CD4-positive, alpha-beta T cell treated with Interleukin-2 at 100 ng/mL for 4 hours (primary cell): ENCODE results near the gene RHD.
A peak's percentile ranks its signal among the peaks of the same experiment; 100 is the strongest.
"Not testable (repeated sequence)": the region's sequence is repeated elsewhere in the genome, so short reads cannot be mapped to it uniquely, and the experiment has no call there.

Experiments used
- DNase-seq: peaks from one replicate; pipeline ENCODE4 v3.0.0-alpha.2; 2020; ENCODE audit warnings: low spot score

Gene RHD

GRCh38 chr1:25272238-25272637 lies at the start of gene RHD:
RHD (plus strand) TSS chr1:25272509; CDS start chr1:25272548, 39 bp downstream.
- not testable (repeated sequence) for DNase-seq

GRCh38 chr1:25222606-25223005 lies 49.7 kb upstream of the RHD start:
- DNase-seq = no peak

- DNase-seq = no peak
Observed at GRCh38 chr1:25223471-25223870, 48.8 kb upstream of the RHD start.

GRCh38 chr1:25232027-25232865 lies 40.1 kb upstream of the RHD start, which contains the start of gene SYF2:
SYF2 (minus strand) TSS chr1:25232502; CDS start chr1:25232467, 35 bp downstream.
- peak; percentile 92 for DNase-seq

GRCh38 chr1:25232866-25233784 lies 39.2 kb upstream of the RHD start:
- DNase-seq = peak; percentile 72

- not testable (repeated sequence) for DNase-seq
Observed at GRCh38 chr1:25235411-25235810, 36.9 kb upstream of the RHD start.

- not testable (repeated sequence) for DNase-seq
Observed at GRCh38 chr1:25236261-25236660, 36.0 kb upstream of the RHD start.

- no peak for DNase-seq
Observed at GRCh38 chr1:25238046-25238445, 34.3 kb upstream of the RHD start.

GRCh38 chr1:25239681-25240541 lies 32.4 kb upstream of the RHD start:
- DNase-seq = peak; percentile 93

- DNase-seq = no peak
Observed at GRCh38 chr1:25243907-25244306, 28.4 kb upstream of the RHD start.

- DNase-seq = no peak
Observed at GRCh38 chr1:25245393-25245792, 26.9 kb upstream of the RHD start.

GRCh38 chr1:25245809-25246599 lies 26.3 kb upstream of the RHD start:
- DNase-seq = peak; percentile 15

- DNase-seq = no peak
Observed at GRCh38 chr1:25246600-25247023, 25.7 kb upstream of the RHD start.

- peak; percentile 100 for DNase-seq
Observed at GRCh38 chr1:25247024-25247828, 25.1 kb upstream of the RHD start, which contains the start of gene RSRP1. RSRP1 (minus strand) TSS chr1:25247454; CDS start chr1:25246963, 491 bp downstream.

GRCh38 chr1:25247829-25248754 lies 24.2 kb upstream of the RHD start:
- no peak for DNase-seq

GRCh38 chr1:25253911-25254310 lies 18.4 kb upstream of the RHD start:
- no peak for DNase-seq

- DNase-seq = no peak
Observed at GRCh38 chr1:25255706-25256577, 16.4 kb upstream of the RHD start.

- no peak for DNase-seq
Observed at GRCh38 chr1:25256578-25256965, 15.7 kb upstream of the RHD start.
